Hepatocyte (in vitro differentiated cells): ENCODE measurements around the gene ZNF709. TPM values are rescaled to one million over a fixed set of nuclear protein-coding genes. Genes with fewer than 3 reads are reported as not detected.

Experiments used
- DNase-seq: peaks from one replicate; pipeline ENCODE4 v3.0.0-alpha.2; 2016; ENCODE audit warnings: low spot score
- H2AFZ ChIP-seq: fragments of 200-600 bp; sonication (generic); 2 replicates; pipeline ENCODE4 v1.6.0; 2016; ENCODE audit warnings: antibody characterized with exemption, mild to moderate bottlenecking
- H3K27ac ChIP-seq: fragments of 200-600 bp; sonication (generic); 2 replicates; pipeline ENCODE4 v1.5.1; 2016; ENCODE audit warnings: mild to moderate bottlenecking
- H3K27me3 ChIP-seq: fragments of 200-600 bp; sonication (generic); 2 replicates; pipeline ENCODE4 v1.6.1; 2016
- H3K36me3 ChIP-seq: fragments of 200-600 bp; sonication (generic); replicated peaks from 2 replicates; pipeline ENCODE4 v1.5.1; 2016; ENCODE audit warnings: low read depth; ENCODE audit not compliant: insufficient read depth
- H3K4me1 ChIP-seq: fragments of 200-600 bp; sonication (generic); 2 replicates; pipeline ENCODE4 v1.5.1; 2016; ENCODE audit warnings: mild to moderate bottlenecking, moderate library complexity; ENCODE audit not compliant: insufficient read depth
- H3K4me2 ChIP-seq: fragments of 200-600 bp; sonication (generic); 2 replicates; pipeline ENCODE4 v1.6.0; 2016
- H3K4me3 ChIP-seq: fragments of 200-600 bp; sonication (generic); 2 replicates; pipeline ENCODE4 v1.5.1; 2016; ENCODE audit warnings: mild to moderate bottlenecking
- H3K79me2 ChIP-seq: fragments of 200-600 bp; sonication (generic); 2 replicates; pipeline ENCODE4 v1.6.0; 2017; ENCODE audit warnings: mild to moderate bottlenecking
- H3K9me2 ChIP-seq: fragments of 200-600 bp; sonication (generic); replicated peaks from 2 replicates; pipeline ENCODE4 v1.6.0; 2017; ENCODE audit warnings: mild to moderate bottlenecking; ENCODE audit not compliant: insufficient read depth
- H3K9me3 ChIP-seq: fragments of 200-600 bp; sonication (generic); 2 replicates; pipeline ENCODE4 v1.5.1; 2016; ENCODE audit warnings: low read depth, mild to moderate bottlenecking
- H4K20me1 ChIP-seq: fragments of 200-600 bp; sonication (generic); 2 replicates; pipeline ENCODE4 v1.6.0; 2016; ENCODE audit warnings: mild to moderate bottlenecking; ENCODE audit not compliant: insufficient read depth, poor library complexity, severe bottlenecking
- CTCF ChIP-seq: fragments of 200-600 bp; sonication (generic); IDR thresholded peaks from 2 replicates; pipeline ENCODE4 v1.5.1; 2016; ENCODE audit warnings: antibody characterized with exemption, mild to moderate bottlenecking; ENCODE audit not compliant: poor library complexity
- EZH2 ChIP-seq: fragments of 200-600 bp; sonication (generic); IDR thresholded peaks from 2 replicates; pipeline ENCODE4 v1.6.1; 2016; ENCODE audit warnings: antibody characterized with exemption, mild to moderate bottlenecking, borderline replicate concordance
- EZH2phosphoT487 ChIP-seq: fragments of 200-600 bp; sonication (generic); IDR thresholded peaks from one replicate; pipeline ENCODE4 v1.6.1; 2018; ENCODE audit warnings: antibody characterized with exemption, mild to moderate bottlenecking, low read depth, moderate library complexity; ENCODE audit not compliant: unreplicated experiment, severe bottlenecking
- WGBS: methylation state at CpG from one replicate; pipeline ENCODE4 v1.1.6; 2016; ENCODE audit warnings: low lambda C conversion rate; ENCODE audit errors: missing lambda C conversion rate; 5-methylcytosine and 5-hydroxymethylcytosine counted together
- polyA plus RNA-seq: library from polyadenylated mRNA; unstranded; fragments of >200 nt; fragmentation: Nextera tagmentation; extraction: Ambion mirVana; gene quantifications from 2 replicates; pipeline ENCODE4 v1.2.1, GENCODE V29; 2016
- total RNA-seq: library from RNA; depleted of rRNA; stranded (reverse); fragments of >200 nt; gene quantifications from 2 replicates; pipeline ENCODE4 v1.2.3, GENCODE V29; 2014

The ZNF709 gene
- total RNA-seq: 2.2 and 4.0 TPM in 2 replicates
- polyA plus RNA-seq: 0.63 and 1.0 TPM in 2 replicates

- H3K9me2 ChIP-seq: no peaks in the 10 kb centered on the region
- TF ChIP-seq EZH2phosphoT487 (no peak), EZH2 (no peak), CTCF (no peak)
- H3K4me1 ChIP-seq: peaks cover 6% of the 10 kb centered on the region
- peak within 1 kb of the TSS; percentile 92 for H3K4me3 ChIP-seq
- H3K27ac ChIP-seq: peak within 1 kb of the TSS; percentile 92
- no peaks in the 10 kb centered on the region for H3K9me3 ChIP-seq
- H3K36me3 ChIP-seq: no peaks in the 10 kb centered on the region
- no peaks in the 10 kb centered on the region for H3K27me3 ChIP-seq
- peak within 1 kb of the TSS; percentile 84 for H3K4me2 ChIP-seq
- peak within 1 kb of the TSS; percentile 95 for H2AFZ ChIP-seq
- H3K79me2 ChIP-seq: peaks cover 48% of the 10 kb centered on the region
- peaks cover 3% of the 10 kb centered on the region for H4K20me1 ChIP-seq
- WGBS: under 1% methylated on average over 39 of the region's 53 CpGs
- DNase-seq: peak; percentile 95
These were observed at the start of gene ZNF709 for GRCh38 chr19:12484371-12485051. TSS of gene ZNF709 (minus strand) at chr19:12484816. CDS start at chr19:12484657, 159 bp downstream.

GRCh38 chr19:12527034-12527836, 42.6 kb upstream of the ZNF709 start:
- Histone ChIP-seq H3K36me3 (peaks cover 57% of the 10 kb centered on the region), H4K20me1 (no peaks in the 10 kb centered on the region), H3K9me2 (no peaks in the 10 kb centered on the region), H3K4me1 (no peaks in the 10 kb centered on the region), H3K79me2 (peaks cover 22% of the 10 kb centered on the region), H3K27ac (no peak overlapping the region), H3K27me3 (no peaks in the 10 kb centered on the region), H3K4me3 (peak overlapping the region; percentile 35), H3K4me2 (no peak overlapping the region), H3K9me3 (peaks cover 93% of the 10 kb centered on the region), H2AFZ (no peak overlapping the region)
- 97% methylated on average over 8 of the region's 8 CpGs for WGBS
- TF ChIP-seq EZH2: no peak
- TF ChIP-seq EZH2phosphoT487: no peak
- peak; percentile 17 for DNase-seq

GRCh38 chr19:12526542-12526941, 41.9 kb upstream of the ZNF709 start:
- Histone ChIP-seq H2AFZ (no peak overlapping the region), H3K4me3 (peak overlapping the region; percentile 35), H3K27ac (no peak overlapping the region), H4K20me1 (no peaks in the 10 kb centered on the region), H3K27me3 (no peaks in the 10 kb centered on the region), H3K4me2 (no peak overlapping the region), H3K36me3 (peaks cover 59% of the 10 kb centered on the region), H3K79me2 (peaks cover 17% of the 10 kb centered on the region), H3K4me1 (no peaks in the 10 kb centered on the region), H3K9me2 (no peaks in the 10 kb centered on the region), H3K9me3 (peaks cover 94% of the 10 kb centered on the region)
- TF ChIP-seq EZH2phosphoT487: no peak
- no peak for TF ChIP-seq EZH2
- no peak for TF ChIP-seq CTCF
- 95% methylated on average over 4 of the region's 4 CpGs for WGBS
- DNase-seq: no peak

GRCh38 chr19:12521996-12522395, 37.4 kb upstream of the ZNF709 start:
- TF ChIP-seq CTCF (no peak), EZH2phosphoT487 (no peak), EZH2 (no peak)
- H3K79me2 ChIP-seq: no peaks in the 10 kb centered on the region
- H3K9me2 ChIP-seq: no peaks in the 10 kb centered on the region
- no peak overlapping the region for H3K27ac ChIP-seq
- H3K4me1 ChIP-seq: no peaks in the 10 kb centered on the region
- H2AFZ ChIP-seq: no peak overlapping the region
- 83% methylated on average over 6 of the region's 6 CpGs for WGBS
- no peaks in the 10 kb centered on the region for H4K20me1 ChIP-seq
- H3K9me3 ChIP-seq: peaks cover 78% of the 10 kb centered on the region
- no peaks in the 10 kb centered on the region for H3K27me3 ChIP-seq
- H3K36me3 ChIP-seq: peaks cover 32% of the 10 kb centered on the region
- no peak for DNase-seq
- H3K4me3 ChIP-seq: no peak overlapping the region
- H3K4me2 ChIP-seq: no peak overlapping the region
